ENCODE data around the gene KRT77.

KRT77 gene

GRCh38 chr12:52657250-52657902 lies 45.9 kb downstream of the KRT77 start:
- DNase-seq (ENCODE audit: low spot score) = no peak
- no peak for TF ChIP-seq CTCF (IDR thresholded peaks at IDR 0.05; ENCODE audit: extremely low read depth, missing control alignments)

GRCh38 chr12:52656616-52657015 lies 46.7 kb downstream of the KRT77 start:
- no peak for TF ChIP-seq CTCF (IDR thresholded peaks at IDR 0.05; ENCODE audit: extremely low read depth, missing control alignments)
- DNase-seq (ENCODE audit: low spot score) = no peak

GRCh38 chr12:52655720-52656124 lies 47.6 kb downstream of the KRT77 start:
- TF ChIP-seq CTCF (IDR thresholded peaks at IDR 0.05; ENCODE audit: extremely low read depth, missing control alignments) = no peak
- DNase-seq (ENCODE audit: low spot score) = no peak

GRCh38 chr12:52655251-52655650 lies 48.1 kb downstream of the KRT77 start:
- DNase-seq (ENCODE audit: low spot score) = no peak
- no peak for TF ChIP-seq CTCF (IDR thresholded peaks at IDR 0.05; ENCODE audit: extremely low read depth, missing control alignments)

GRCh38 chr12:52651726-52652261 lies 51.5 kb downstream of the KRT77 start, which contains the start of gene KRT2:
TSS of gene KRT2 (minus strand) at chr12:52652211. CDS start at chr12:52652142, 69 bp downstream.
- DNase-seq (ENCODE audit: low spot score) = no peak
- no peak for TF ChIP-seq CTCF (IDR thresholded peaks at IDR 0.05; ENCODE audit: extremely low read depth, missing control alignments)

GRCh38 chr12:52650520-52651081 lies 52.7 kb downstream of the KRT77 start:
- no peak for DNase-seq (ENCODE audit: low spot score)
- no peak for TF ChIP-seq CTCF (IDR thresholded peaks at IDR 0.05; ENCODE audit: extremely low read depth, missing control alignments)

- no peak for DNase-seq (ENCODE audit: low spot score)
- TF ChIP-seq CTCF (IDR thresholded peaks at IDR 0.05; ENCODE audit: extremely low read depth, missing control alignments) = no peak
Observed at GRCh38 chr12:52649066-52649465, 54.3 kb downstream of the KRT77 start.

All from GM20000 (cell line).